AG09309 (cell line): ENCODE measurements around the gene NTNG2.
"Not testable (repeated sequence)": the region's sequence is repeated elsewhere in the genome, so short reads cannot be mapped to it uniquely, and the experiment has no call there.

ENCODE experiments used
- DNase-seq: peaks from one replicate; pipeline ENCODE4 v3.0.0-alpha.2; 2010; ENCODE audit warnings: low read depth
- H3K4me3 ChIP-seq: 2 replicates; pipeline ENCODE4 v1.5.1; 2011; ENCODE audit warnings: mild to moderate bottlenecking, low read depth, low read length, moderate library complexity; ENCODE audit not compliant: control insufficient read depth
- TF ChIP-seq, protein P1 (sequence below): IDR thresholded peaks from 2 replicates; pipeline ENCODE4 v1.5.1; 2011; ENCODE audit warnings: mild to moderate bottlenecking, low read depth, low read length, inconsistent platforms; ENCODE audit not compliant: insufficient read depth, control insufficient read depth; ENCODE audit errors: missing control alignments

The NTNG2 gene

DNA sequence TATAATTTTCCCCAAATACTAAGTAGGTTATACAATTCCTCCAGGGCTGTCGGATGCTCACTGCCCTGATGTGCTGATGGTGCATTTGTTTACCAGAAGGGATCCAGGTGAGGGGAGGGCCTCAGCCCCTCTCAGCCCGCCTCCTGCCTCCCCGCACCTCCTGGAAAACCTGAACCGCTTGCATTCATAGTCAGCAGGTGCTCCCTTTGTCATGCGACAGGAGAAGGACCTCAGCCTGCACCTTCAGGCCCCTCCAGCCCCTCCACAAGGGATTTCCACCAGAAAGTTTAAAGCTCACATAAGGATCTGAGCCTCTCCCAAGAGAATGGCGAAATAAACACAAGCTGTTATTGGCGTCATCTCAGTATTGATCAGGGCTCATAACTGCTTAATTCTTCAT is 36.5 kb upstream of the NTNG2 start:
- TF ChIP-seq, protein P1, sequence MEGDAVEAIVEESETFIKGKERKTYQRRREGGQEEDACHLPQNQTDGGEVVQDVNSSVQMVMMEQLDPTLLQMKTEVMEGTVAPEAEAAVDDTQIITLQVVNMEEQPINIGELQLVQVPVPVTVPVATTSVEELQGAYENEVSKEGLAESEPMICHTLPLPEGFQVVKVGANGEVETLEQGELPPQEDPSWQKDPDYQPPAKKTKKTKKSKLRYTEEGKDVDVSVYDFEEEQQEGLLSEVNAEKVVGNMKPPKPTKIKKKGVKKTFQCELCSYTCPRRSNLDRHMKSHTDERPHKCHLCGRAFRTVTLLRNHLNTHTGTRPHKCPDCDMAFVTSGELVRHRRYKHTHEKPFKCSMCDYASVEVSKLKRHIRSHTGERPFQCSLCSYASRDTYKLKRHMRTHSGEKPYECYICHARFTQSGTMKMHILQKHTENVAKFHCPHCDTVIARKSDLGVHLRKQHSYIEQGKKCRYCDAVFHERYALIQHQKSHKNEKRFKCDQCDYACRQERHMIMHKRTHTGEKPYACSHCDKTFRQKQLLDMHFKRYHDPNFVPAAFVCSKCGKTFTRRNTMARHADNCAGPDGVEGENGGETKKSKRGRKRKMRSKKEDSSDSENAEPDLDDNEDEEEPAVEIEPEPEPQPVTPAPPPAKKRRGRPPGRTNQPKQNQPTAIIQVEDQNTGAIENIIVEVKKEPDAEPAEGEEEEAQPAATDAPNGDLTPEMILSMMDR, result no peak
- no peak for DNase-seq
- H3K4me3 ChIP-seq, result no peak overlapping the region

DNA sequence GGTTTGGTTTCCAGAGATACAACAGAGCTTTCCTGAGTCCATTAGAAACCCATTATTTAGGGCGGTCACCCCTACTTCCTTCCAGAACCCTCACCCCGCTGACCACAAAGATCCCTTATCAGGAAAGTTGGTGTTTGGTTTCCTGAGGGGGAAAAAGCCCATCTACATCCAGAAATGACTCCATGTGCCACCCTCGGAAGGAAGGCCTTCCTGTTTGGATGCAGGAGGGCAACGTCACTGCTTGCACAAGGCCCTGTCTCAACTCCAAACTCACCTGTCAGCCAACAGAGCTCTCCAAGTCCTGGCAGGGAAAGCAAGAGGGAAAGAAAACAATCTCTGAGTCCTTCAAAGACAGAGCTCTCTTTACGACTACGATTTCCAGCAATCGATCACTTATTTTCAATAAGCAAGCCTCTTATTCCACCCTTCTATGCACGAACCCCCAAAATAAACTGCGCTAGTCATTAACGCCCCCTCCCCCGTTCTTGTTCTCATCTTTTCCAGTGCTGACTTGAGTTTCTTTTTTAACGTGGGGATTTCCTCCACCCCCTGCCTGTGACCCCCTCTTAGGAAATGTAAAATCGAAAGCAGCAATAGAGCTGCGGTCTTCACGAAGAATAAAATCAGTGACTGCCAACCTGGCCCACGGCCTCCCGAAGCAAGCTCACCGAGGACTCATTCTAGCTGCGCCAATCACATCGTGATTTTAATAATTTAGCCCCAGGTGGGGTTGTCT is 35.7 kb upstream of the NTNG2 start:
- TF ChIP-seq, protein P1, result no peak
- H3K4me3 ChIP-seq, result no peak overlapping the region
- no peak for DNase-seq

DNA sequence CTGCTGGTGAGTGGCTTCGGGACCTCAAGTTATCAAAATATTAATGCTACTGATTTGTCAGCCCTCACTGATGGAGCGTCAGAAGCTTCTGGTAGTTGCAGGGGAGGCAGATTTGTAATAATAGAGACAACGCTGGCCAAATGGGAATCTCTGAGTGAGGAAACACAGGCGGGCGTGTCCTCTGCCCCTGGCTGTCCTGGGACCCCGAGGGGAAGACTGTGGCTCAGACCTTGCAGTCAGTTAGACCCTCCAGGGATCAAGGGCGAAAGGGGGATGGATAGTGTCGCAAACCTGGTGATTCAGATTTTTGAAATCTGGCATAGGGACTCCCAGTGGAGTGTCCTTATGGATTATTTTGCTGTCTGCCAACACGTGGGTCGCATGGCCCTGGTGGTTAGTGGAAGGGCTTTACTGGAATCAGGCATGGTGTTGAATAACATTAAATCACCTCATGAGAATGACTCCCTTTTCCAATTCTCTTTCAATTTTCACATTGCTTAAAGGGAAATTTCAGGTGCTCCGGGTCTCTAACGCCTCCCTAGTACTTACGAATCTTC is 35.1 kb upstream of the NTNG2 start:
- H3K4me3 ChIP-seq, result no peak overlapping the region
- TF ChIP-seq, protein P1, result no peak
- DNase-seq, result no peak

DNA sequence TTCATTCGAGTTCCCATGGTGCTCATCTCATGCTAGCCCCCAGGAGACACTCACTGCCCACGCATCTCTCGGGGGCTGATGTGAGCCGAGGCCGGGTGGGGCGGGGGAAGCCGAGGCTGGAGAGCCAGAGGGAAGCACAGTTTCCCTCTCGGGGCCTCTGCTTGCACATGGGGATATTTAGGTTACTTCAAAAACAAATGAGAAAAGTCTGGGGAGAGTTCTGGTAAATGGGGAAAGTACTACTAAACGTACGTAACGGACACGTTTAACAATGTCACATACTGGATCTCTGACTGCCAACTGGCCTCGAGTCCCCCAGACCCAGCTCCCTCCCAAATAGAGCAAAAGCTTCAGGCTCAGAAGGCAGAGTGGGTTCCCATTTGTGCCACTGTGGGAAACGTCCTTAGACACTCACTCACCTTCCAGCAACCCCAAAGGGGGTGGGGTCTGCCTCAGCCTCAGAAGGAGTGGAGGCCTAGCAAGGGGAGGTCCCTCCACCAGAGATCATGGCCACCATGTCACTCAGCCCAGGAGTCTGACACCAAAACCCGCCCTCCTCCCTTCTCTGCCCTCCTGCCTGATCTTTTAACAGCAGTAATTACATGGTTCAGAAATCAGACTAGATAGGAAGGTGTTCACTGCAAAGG is 33.8 kb upstream of the NTNG2 start:
- TF ChIP-seq, protein P1, result no peak
- DNase-seq, result no peak
- H3K4me3 ChIP-seq, result no peak overlapping the region

DNA sequence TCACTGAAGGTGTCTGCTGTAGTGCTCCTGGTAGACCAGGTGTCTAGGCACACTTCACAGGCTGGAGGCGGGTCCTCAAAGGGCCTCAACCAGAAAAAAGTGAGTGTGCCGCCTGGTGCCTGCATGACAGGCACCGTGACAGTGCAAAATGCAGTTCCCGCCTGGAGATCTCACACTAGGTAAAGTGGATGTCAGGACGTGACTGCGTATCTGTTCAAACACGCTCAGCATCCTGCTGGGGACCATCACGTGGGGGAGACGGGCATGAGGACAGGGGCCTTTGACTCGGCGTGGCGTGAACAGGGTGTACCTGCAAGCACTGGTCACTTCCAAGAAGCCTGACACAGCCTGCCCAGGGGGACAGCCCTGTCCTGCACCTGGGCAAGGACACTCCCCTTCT is 32.3 kb upstream of the NTNG2 start:
- H3K4me3 ChIP-seq, result no peak overlapping the region
- TF ChIP-seq, protein P1, result no peak
- no peak for DNase-seq

DNA sequence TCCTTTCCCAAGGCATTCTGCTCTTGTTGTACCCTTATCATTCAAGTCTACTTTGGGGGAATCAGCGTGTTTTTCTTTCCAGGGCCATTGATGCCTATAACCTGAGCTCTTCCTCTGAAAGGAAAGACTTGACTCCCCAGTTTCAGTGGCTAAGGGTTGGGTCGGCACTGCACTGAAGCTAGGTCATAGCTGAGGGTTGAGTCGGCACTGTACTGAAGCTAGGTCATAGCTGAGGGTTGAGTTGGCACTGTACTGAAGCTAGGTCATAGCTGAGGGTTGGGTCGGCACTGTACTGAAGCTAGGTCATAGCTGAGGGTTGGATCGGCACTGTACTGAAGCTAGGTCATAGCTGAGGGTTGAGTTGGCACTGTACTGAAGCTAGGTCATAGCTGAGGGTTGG is 27.8 kb upstream of the NTNG2 start:
- DNase-seq, H3K4me3 ChIP-seq: not testable (repeated sequence)

DNA sequence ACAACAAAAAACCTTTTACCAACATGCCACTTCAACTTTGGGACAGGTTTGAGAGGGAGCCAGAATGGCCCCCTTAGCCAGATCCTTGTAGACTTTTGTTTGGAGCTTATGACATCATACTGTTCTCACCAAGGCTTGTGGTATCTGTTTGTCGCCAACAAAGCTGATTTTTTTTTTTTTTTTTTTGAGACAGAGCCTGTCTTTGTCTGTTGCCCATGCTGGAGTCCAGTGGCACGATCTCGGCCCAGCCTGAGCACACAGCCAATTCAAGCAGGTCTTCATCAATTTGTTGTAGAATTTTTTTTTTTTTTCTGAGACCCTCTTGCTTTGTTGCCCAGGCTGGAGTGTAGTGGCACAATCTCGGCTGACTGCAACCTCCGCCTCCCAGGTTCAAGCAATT is 26.4 kb upstream of the NTNG2 start:
- no peak for DNase-seq
- TF ChIP-seq, protein P1, result no peak
- H3K4me3 ChIP-seq, result no peak overlapping the region
